NK-92 treated with Interleukin-12 subunit alpha and Interleukin-12 subunit beta, amount 100 ng/mL, for 24 hours (cell line): Measurements from ENCODE around the gene SPATS2L.

Source experiments
- DNase-seq: peaks from one replicate; lab custom pipeline; 2025; lab: John Stamatoyannopoulos, UW

The SPATS2L gene

DNA sequence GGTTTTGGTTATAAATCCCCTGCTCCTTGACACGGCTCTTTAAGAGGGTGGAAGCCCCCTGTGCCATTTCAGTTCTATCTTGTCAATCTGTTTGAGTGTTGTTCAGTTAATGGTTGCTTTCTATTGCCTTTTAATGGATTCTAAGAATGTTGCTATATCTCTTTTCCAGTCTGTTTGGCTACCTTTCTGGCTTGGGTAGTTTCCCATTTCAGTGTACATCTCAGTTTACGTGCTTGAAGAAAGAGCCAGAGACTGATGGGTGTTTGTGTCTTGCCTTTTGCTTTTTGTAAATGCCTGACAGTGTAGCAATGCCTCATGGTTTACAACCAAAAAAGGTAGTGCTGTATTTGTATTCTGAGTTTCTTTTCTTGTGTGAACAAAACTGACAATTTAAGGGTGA is 45.3 kb downstream of the SPATS2L start:
- DNase-seq = no peak

DNA sequence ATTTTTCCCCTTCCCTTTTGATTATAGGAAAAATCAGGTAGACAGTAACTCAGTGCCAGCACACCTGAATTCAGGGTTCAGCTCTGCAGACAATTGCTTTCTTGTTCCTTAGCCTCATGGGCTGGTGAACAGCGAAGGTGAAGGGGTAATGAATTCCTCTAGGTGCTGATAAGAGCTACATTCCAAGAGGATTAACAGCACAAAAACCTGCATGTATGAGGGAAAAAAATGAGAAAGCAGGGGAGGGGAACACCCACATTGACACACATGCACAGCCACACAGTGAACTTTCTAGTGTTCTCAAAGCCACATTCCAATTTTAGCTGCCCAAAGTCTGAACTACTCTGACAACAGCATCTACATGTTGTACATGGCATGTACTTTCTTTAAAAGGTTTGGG is 46.1 kb downstream of the SPATS2L start:
- DNase-seq = no peak

DNA sequence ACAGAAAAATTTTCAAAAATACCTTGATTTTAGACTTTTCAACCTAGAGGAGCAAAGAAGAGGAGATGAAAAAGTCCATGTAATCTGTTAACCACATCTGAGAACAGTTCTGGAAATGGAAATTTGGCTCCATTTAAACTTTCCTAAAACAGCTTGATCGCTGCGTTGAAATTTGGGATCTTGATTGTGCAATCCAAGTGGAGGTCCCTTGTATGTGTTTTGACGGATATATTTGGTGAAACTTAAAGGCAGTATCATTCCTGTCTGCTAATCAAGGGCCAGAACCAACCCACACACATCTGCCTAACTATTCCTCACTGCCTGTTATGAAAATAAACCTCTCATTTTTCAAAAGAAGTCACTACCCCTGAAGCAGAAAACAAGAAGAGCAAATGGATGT is 46.6 kb downstream of the SPATS2L start:
- DNase-seq = no peak

DNA sequence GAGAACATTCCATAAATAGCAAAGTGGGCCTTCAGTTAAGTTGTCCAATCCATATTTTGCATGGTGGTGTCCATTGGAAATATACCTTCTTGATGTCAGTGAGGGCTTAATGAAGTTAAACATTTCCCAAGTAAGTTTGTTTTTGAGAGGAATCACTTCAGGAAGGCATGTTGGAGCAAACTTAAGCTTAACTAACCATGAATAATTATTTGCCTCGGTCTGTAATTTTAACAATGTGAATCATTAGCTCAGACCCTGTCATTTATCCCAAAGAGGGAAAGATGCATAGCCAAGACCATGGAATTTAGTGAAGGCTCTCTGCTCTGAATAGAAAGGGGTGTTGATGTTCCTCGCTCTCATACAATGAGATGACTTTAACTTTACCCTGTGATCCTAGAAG is 47.4 kb downstream of the SPATS2L start:
- no peak for DNase-seq

DNA sequence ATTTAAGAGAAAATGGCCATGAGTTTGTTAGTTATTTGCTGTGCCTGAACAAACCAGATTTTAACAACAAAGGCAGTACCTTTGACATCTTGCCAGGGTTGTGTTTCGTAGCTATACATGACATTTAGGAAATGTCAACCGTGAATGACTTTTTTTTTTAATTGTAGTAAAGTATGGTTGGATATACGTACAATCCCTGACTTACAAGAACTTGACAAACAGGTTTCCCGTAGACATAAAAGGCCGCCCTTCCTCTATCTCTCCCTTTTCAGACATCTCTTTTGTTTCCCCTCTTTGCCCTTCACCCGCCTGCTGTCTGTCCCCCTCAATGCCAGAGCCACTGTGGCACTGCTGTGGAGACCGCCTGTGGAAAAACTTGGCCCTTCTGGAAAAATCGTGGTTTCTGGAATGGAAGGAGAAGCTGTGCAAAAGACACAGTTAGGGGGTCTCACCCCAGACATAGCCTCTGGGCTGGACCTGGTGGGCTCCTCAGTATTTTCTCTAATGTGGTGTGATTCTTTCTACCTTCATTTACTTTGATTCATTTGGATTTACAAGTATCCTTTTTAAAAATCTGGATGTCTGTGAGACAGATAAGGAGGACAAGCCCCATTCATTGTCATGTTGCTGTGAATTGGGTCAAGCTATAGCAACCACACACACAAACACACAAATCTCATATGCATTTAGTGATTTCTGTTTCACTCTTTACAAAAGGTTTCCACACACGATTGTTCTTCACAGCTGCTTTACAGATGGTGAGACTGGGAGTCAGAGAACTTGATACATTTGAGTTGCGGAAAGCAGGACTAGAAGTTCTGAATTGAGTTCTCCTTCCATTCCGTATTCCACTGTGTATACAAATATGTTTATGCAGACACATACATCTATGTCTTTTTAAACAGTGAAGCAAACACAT is 48.6 kb downstream of the SPATS2L start:
- no peak for DNase-seq

DNA sequence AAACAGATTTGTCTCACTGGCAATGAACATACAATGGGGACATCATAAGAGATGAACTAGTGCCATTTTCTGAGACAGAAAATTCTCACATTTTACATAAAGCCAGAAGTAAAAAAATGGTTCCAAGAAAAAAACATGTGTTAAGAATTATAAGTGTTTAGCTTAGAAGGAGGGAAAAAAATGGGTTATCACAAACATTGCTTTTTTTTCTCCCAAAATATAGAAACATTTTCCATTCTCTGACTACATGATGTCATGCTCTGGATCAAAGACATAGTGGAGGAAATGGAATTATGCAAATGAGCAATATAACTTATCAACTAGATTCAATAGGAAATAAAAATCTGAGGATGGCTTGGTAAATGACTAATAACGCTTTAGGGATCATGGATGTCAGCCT is 49.8 kb downstream of the SPATS2L start:
- DNase-seq = no peak

DNA sequence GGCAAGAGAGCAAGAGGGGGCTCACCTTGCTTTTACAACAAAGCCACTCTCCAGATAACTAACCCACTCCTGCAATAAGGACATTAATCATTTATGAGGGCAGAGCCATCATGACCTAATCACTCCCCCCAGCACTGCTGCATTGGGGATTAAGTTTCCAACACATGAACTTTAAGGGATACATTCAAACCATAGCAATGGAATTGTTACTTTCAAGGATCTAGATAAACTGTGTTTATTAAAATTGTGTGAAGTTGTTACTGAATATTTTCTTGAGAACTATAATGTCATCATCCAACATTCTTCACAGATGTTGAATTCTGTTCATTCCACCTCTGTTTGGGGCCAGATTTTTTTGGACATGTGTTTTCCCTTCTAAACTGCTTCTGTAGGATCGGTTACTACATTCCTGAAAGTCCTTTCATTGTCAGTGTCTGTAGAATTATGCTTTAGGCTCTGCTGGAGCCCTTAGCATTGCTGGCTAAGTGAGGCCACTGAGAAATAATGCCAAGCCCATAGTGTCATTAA is 50.4 kb downstream of the SPATS2L start:
- no peak for DNase-seq

DNA sequence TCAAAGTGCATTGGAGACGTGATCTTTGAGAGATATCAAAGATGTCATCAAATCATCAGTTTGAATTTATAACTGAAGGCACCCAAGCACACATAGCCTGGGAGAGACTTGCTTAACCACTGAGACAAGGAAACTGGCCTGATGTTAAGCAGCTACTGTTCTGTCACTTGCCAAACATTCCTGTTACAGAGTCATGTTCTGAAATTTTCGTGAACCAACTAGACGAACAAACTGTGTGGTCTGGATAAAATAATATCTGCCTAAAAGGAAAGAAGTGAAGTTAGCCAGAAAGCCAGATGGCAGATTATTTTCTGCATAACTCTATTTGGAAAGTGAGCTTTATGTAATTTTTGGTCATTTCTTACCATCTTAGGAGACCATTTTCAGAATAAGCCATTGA is 51.4 kb downstream of the SPATS2L start:
- no peak for DNase-seq

DNA sequence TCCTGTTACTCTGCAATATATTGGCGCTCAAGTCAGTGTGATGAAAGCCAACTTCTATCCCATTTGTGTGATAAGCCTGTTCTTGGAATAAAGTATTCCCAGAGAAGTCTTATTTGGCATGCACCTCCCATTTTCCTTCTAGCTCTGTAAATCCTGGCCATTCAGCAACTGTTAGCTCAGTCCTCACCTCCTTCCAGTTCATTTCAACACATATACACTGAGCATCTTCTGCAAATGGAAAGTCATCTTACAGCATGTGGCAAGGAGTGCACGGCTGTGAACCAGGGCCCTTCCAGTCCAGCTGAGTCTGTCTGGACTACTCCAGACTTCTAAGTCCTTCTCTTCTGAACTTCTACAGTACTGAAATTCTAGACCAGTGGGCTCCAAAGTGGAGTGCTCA is 53.1 kb downstream of the SPATS2L start:
- no peak for DNase-seq

DNA sequence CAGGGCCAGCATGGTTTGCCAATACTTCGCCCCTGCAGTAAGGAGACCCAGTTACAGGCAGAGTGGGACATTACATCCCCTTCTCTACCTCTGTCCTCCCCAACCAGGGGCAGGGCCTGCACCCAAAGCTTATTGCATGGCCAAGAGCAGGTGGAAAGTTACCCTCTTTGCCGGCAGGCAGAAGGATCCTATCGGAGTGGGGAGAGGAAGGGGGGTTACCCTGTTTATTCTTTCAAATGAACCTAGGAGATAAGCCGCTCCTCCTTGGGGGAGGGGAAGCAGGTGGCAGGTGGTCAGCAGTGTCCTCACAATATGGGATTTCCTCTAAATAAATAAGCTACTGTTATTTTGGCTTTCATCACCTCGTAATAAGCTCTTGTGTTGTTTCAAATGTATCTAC is 53.9 kb downstream of the SPATS2L start:
- no peak for DNase-seq

DNA sequence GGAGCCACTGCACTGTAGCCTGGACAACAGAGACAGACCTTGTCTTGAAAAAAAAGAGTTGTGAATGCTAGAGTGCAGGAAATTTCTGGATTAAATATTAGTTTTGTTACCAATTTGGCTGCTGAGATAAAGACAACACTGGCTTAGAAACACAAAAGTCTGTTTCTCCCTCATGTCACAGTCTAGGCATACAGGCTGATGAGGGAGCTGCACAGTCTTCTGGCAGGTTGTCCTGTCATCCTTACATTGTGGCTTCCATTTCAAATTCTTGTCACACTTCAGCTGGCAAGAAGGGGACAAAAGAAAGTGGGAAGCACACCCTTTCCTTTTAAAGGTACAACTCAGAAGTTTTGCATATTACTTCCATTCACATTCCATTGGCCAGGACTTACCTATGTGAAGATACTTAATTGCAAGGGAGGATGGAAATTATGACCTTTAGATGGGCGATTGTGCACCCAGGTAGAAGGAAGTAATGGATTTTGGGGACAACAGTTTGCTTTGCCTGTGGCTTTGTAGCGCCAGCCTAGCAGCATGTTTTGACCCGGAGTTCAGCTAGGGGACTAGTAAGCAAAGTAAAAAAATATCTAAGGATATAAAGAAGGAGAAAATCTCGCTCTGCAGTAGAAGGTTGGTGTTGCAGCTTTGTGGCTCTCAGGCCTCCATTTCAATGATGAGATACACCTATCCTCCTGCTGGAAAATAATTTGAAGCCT is 55.9 kb downstream of the SPATS2L start:
- DNase-seq = no peak

DNA sequence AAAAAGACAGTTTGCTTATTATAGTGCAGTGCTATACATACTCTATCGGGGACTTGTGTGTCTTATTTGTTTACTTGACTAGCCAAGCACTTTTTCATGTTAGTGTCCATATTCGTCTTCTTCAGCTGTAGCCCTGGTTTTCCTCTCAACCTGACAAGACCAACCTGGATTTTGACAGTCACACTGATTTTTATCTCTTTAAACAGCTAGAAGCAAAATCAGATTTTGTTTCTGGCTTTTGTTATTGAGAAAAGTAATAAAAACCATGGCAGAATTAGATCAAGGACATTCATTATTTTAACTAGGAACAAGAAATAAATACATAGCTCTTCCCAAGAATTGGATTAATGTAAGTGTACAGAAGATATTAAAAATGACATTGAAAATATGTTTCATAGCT is 56.8 kb downstream of the SPATS2L start:
- no peak for DNase-seq

DNA sequence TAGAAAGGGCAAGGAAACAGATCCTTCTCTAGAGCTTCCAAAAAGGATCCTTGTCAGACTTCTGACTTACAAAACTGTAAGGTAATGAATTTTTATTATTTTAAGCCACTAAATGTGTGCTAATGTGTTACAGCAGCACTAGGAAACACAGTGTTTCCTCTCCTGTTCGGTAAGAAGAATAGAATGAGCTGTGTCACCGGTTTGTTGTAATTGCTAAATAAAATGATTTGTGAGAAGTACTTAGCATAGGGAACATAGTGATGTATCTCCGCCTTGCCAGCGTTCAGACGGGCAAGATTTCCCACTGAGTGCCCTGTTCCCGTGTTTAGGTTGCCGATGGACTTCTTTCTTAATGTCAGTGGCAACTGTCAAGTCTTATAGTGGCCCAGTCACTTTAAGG is 57.6 kb downstream of the SPATS2L start:
- no peak for DNase-seq

DNA sequence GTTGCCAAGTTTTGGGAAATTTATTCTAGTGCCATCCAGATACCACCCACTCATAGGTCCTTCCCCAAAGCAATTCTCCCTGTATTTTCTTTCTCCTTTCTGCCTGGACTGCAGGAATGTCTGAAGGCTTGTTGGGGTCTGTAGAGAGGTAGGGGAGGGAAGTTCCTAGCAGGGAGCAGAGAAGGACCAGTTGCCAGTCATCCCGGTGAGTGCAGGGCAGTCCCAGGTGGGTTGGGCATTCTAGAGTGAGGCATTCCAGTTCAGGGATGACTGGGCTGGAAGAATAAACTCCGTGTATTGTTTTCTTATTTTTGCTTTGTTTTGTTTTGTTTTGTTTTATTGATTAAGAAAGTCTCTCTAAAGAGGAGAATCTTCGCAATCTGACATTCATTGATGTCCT is 58.1 kb downstream of the SPATS2L start:
- no peak for DNase-seq

DNA sequence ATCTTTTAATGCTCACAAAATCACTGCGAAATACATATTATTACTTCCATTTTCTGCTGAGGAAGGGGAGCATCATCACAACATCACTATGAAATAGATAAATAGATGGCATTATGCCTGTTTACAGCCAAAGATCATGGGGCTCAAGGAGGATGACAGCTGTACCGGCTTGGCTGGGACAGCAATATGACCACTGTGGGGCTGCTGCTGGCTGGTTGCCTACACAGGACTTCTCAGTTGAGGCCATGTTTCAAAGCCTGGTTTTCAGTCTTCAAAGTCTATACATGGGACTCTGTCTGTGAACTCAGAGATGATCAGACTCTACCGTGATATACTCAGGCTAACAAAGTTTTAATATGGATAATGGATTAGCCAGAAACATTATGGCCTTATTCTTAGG is 58.7 kb downstream of the SPATS2L start:
- no peak for DNase-seq

DNA sequence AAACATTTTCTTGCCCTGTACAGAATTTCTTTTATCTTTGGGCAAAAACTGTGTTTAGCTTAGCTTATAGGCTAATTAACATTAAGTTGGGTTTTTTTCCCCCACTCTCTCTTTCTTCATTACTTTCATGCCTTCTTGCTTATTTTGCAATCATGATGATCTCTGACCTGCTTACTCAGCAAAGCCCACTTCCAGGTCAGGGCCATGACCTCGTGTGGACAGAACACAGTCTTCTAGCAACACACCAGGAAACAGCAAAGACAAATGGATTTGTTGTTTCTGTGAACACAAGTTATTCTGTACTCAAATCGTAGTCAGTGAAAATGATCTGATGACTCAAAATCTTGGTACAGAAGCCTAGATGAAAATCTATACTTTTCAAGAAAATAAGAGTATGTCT is 60.7 kb downstream of the SPATS2L start:
- no peak for DNase-seq

DNA sequence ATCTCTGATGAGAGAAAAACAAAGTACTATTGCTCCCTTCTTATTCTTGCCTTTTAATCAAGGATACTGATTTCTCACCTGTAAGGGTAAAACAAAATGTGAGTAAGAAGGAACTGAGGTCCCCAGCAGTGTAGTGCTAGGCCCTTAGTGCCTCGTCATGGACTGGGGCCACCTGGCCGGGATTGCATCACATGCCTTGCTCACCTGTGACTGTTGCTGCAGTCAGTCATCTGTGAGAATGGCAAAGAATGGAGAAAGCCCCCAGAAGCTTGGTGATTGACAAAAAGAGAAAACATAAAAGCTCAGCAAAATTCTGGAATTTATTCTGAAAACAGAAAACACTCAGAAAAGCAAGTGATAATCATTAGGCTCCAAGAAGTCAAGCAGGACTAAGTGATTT is 63.4 kb downstream of the SPATS2L start:
- no peak for DNase-seq

DNA sequence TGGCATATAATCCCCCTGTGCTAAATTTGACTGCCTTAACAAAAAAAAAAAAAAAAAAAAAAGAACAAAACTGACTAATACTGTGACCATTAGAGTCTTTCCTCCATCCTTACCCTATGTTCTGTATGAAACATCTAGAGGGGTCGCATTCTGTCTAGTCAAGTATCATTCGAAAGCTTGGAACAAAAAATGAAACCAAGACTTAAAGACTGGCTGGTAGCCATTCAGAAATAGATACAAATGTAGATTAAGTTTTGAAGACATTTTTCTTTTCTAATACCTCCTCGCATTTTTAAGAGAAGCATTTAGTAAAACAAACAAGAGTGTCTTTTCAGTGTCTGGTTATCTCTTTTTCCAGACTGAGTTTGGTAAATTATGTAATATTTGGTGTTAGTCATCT is 66.7 kb downstream of the SPATS2L start:
- no peak for DNase-seq

DNA sequence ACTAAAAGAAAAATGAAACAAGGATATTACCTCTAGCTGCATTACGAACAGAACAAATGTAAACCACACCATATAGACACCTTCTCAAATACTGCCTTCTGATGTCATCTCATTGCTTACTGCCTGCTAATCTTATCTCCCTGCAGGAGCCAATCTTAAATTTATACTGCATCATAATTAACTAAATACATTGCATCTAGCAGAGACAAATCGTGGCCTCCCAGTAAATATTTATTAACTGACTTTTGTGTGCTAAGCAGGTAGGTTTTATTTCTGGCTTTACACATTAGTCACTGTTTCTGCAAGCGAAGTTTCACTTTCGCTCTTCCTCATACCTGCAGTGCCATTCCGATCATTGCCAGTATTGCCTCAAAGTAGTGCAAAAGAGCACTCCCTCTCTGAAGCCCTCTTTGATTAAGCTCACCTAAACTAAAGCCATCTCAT is 67.5 kb downstream of the SPATS2L start:
- DNase-seq = peak; percentile 10

DNA sequence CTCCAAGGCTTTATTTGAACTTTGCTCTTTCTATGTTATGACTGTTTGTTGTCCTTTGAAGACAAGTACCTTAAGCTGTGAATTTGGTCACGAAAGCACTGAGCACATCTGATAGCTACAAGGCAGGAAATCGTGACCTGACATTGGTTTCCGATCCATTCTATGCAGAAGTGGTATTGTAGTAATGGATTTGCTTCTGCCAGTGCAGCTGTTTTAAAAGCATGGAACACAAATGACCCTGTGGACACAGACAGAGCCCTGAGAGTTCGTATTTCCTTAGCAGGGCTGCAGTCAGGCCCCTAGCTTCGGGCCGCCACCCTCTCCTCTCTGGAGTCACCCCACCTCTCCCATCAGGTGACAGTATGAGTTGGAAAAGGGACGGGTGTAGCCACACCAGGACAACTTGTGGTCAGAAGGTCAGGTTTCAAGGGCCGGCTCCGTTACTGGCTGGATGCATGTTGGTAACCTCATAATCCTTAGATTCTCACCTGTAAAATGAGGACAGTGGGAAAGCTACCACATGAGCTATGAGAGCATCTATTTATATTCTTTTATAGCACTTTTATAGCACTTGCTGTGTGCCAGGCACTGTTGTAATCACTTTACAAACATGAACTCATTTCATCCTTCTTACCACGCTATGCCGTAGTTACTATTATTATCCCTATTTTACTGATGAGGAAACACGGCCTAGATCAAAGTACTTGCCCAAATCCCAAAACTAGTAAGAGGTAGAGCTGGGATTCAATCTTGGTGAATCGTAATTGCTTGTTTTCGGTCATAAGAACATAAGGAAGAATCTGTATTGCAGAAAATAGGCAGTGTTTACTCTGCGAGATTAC is 70.2 kb downstream of the SPATS2L start:
- DNase-seq = no peak

DNA sequence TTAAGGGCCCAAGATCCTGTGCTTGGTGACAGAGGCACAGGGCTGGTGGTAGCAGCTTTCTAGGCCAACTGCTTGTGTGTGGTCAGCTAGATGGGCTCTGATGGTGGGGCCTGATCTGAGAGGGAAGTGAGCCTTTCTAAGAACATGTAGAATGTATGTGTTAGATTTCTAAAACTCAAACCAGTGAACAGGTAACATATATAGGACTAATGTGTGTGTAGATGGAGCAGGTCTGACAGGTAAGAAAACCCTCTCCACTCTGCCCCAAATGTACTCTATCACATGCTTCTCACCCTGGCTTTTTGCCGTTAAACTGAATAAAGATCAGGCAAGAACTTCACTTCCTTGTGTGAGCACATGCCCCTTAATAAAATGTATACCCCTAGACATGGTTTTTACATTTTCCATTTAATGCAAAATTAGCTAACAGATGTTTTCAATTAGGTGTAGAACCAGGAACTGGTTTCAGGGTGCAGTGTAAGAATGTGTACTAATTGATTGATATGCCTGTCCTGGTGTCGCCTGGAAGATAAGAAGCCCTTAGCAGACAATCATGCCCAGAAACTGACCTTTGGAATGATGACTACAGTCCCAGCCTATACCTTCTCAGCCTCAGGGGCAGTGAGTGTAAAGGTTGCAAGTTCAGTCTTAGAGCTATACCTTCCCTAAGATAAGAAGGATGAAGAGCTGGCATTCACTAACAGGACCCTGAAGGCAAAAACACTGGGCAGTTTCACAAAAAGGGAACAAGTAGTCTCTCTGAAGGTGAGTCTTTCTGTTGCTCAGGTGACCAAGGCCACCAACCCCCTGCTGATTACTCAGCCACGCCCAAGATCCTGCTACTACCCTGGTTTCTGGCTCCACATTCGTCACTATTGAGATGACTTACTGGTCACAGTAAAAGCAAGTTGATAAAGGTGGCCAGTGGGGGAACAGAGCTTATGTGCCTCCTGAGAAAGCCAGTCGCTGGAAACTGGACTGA is 71.2 kb downstream of the SPATS2L start:
- no peak for DNase-seq
